Dedifferentiated amniotic fluid mesenchymal stem cell (primary cell): ENCODE measurements around the gene CGRRF1.

Source experiments
- DNase-seq: peaks from one replicate; pipeline ENCODE4 v3.0.0-alpha.2; 2016; ENCODE audit errors: extremely low spot score

CGRRF1 gene

DNA sequence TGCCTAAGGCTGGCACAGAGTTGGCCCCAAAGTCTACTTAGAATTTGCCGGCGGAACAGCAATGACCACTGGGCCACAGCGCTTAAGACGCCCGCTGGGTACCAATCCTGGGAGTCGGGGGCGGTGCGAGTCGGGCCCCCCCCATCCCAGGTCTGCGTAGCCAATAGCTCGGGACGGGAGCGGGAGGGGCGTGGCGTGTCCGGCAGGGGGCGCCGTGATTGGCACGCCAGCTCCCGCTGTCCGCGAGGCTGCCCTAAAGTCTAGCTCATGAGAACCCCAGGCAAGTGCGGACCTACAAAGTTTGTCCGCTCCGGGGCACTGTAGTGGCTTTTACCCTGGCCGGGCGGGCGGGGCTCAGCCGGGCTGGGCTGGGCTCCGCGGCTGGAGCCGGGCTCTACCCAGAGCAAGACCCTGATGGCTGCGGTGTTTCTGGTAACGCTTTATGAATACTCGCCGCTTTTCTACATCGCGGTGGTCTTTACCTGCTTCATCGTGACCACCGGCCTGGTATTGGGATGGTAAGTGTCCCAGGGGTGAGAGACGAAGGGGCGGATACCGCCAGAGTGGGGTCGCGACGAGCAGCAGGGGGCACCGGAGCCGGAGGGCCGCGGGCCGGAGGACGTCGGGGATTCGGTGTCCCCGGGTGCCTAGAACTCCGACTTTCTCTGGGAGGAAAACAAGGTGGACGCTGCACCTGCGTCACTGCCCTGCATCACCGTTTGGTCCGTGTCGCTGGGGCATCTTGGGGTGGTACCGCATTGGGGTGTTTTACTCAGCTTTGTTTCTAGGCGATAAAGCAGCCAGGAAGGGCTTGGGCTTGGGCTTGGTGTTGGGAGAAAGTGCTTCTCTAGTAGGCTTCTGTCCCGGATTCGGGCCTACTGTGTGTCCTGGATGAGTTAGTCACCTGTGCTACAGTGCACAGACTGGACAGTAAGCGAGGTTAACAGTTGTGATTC lies at the start of gene CGRRF1:
Gene CGRRF1 (plus strand): TSS at position 361 of the 956 bp plus-strand sequence. CDS start 54 bp downstream, at position 415.
- DNase-seq = peak; percentile 97

DNA sequence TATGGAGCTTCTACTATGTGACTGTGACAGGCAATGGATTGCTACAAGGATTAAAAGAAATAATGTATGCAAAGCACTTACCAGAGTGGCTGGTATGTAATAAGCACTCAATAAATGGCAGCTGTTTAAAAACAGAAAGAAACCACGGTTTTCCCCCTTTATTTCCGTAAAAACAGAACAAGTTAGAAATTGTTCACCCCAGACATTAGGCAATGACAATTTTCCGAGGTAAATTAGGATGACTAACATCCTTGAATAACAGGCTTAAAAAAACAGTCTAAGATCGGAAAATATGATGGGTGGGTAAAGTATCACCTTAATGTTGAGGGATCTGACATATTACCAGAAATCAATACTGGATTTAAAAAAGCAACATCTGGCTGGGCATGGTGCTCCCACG lies 47.7 kb upstream of the CGRRF1 start:
- DNase-seq = no peak

- DNase-seq = no peak
Measured at GRCh38 chr14:54465654-54466053, 44.1 kb upstream of the CGRRF1 start.

- DNase-seq = no peak
Measured at GRCh38 chr14:54467280-54467679, 42.4 kb upstream of the CGRRF1 start.

DNA sequence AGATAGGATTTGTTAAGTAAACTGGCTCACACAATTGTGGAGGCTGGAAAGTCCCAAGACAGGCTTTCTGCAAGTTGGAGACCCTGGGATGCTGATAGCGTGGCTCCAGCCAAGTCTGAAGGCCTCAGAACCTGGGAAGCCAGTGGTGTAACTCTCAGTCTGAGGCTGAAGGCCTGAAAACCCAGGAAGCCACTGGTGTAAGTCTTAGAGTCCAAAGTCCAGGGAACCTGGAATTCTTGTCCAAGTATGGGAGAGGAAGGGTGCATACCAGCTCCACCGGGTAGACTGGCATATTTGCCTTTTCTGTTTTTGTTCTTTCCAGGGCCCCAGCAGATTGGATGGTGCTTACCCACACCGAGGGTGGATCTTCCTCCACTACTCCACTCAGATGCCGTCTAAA lies 39.0 kb upstream of the CGRRF1 start:
- no peak for DNase-seq

DNA sequence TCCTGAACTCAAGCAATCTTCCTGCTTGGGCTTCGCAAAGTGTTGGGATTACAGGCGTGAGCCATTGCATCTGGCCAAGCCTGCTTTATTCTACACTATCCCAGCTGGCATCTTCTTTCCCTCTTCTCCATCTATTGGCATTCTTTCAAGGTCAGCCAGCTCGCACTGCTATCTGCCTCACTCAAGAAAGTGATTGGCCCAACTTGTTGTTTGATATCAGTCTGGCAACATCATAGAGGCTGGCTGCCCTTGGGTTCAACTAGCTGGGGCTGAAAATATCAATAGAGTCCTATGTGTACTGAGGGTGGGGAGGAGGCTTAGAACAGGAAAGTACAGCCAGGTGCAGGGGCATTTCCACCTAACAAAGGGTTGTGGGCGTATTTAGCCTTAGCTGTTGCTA lies 38.1 kb upstream of the CGRRF1 start:
- DNase-seq = no peak

DNA sequence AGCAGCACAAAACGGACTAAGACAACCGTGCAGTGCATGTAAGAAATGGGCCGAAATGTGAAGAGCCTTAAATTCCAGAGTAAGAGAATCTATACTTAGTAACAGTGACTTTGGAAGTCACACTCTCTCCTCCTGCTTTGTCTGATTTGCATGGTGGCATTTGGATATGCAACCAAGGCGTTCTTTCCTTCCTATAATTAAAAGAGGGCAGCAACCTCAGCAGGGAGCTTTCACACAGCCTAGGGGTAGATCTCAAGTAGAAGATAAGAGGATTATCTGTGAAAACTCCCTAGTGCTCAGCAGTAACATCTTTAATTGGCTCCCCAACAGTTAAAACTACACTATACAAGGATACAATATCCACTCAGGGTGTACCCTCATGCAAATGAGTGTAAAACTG lies 37.4 kb upstream of the CGRRF1 start:
- no peak for DNase-seq

DNA sequence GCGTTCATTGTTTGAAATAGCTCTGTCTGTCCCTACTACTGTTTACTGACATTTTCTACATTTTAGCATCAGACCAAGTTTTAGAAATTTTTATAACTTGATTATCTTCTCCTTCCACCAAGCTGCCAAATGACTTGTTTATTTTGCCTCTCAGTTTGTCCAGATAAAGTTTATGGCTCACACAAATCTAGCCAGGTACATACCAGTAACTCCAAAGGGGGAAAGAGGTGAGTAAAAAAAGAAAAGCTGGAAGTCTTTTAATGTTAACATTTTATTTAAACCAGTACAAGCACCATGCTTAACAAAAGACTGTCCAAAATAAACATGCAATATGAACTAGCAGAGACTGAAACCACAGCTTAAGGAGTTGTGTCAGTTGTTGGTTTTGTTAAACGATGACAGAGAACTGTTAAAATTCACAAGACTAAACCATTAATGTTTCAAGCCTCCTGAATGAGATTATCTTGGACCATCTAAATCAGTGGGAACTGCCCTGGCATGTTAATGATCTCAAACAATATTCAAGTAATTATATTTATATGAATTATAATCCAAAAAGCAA lies 35.4 kb upstream of the CGRRF1 start:
- DNase-seq = no peak

GRCh38 chr14:54475187-54475899 lies 34.4 kb upstream of the CGRRF1 start:
- peak; percentile 47 for DNase-seq

- no peak for DNase-seq
Measured at GRCh38 chr14:54475911-54476310, 33.8 kb upstream of the CGRRF1 start.

GRCh38 chr14:54478636-54479215 lies 31.0 kb upstream of the CGRRF1 start:
- no peak for DNase-seq

GRCh38 chr14:54480830-54481562 lies 28.7 kb upstream of the CGRRF1 start:
- no peak for DNase-seq

DNA sequence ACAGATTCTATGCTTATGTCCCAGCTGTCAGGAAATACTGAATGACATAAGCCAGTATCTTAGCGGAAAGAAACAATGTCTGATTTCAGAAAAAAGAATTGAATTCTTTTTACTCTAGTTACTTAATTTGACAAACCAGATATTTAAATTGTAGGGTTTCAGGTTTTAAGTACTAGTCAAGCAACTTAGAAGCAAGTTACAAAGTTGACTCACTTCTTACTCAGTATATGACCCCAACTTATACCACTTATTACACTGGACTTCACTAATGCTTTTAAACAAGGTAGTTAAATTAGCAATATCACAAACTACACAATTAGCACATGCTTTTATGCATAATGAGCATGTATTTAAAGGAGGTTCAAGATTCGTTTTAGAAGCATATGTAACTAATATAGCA lies 28.0 kb upstream of the CGRRF1 start:
- no peak for DNase-seq

DNA sequence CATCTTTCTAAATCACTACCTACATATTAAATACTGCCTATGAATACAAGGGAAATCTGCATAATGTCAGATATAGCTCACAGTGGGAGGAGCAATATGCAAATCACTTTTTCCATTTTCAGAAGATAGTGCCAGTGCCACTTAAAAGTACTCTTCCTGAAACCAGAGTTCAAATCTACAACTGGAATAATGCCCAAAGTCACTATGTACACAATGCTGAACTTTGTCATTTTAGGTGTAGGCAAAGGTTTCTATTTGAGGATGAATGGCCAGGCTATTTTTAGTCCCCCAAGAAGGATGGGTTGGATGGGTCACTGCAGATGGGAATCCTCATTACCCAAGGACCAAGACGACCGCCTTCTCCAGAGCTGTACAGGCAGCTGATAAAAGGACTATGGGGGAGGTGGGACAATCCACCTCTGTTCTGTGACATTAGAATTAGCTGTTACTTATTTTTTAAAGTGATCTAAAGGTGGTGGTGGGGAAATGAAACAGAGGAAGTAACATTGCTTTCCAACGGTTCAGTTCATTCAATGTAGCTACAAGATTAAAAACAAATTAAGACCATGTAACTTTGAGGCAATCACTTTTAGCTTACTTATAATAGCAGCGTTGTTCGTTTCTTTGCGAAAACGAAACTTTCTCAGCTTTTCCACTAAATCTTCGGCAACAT lies 26.5 kb upstream of the CGRRF1 start:
- no peak for DNase-seq

GRCh38 chr14:54483846-54484245 lies 25.9 kb upstream of the CGRRF1 start:
- DNase-seq = no peak

- DNase-seq = no peak
Measured at GRCh38 chr14:54486685-54487084, 23.0 kb upstream of the CGRRF1 start.

GRCh38 chr14:54487771-54488170 lies 21.9 kb upstream of the CGRRF1 start:
- DNase-seq = peak; percentile 51

DNA sequence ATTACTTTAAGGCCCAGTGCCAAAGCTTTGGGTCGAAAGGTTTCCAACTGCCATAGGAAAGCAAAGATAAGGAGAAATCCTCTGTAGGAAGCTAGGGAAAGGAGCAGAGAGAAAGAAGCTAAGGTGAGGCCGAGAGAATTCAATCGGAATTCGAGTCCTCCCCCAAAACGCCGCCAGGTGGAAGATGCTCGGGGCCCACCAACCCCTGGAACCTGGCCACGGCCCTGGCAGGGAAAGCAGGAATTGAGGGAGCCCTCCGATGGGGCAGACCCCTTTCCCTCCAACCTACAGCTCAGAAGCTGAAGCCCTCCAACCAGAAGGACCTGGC lies 21.4 kb upstream of the CGRRF1 start:
- no peak for DNase-seq

GRCh38 chr14:54488646-54489317 lies 20.9 kb upstream of the CGRRF1 start, which contains the start of gene GMFB:
GMFB (minus strand) TSS chr14:54488980; CDS start chr14:54488927, 53 bp downstream.
- DNase-seq = peak; percentile 83

- no peak for DNase-seq
Measured at GRCh38 chr14:54489318-54489683, 20.4 kb upstream of the CGRRF1 start.
